Measurements from ENCODE around the gene FAM221B. TPM values are rescaled to one million over a fixed set of nuclear protein-coding genes. Genes with fewer than 3 reads are reported as not detected.

The FAM221B gene
- total and polyA plus RNA-seq, 2 experiments from 2014 or later: 0.47 TPM; not detected in 1

DNA sequence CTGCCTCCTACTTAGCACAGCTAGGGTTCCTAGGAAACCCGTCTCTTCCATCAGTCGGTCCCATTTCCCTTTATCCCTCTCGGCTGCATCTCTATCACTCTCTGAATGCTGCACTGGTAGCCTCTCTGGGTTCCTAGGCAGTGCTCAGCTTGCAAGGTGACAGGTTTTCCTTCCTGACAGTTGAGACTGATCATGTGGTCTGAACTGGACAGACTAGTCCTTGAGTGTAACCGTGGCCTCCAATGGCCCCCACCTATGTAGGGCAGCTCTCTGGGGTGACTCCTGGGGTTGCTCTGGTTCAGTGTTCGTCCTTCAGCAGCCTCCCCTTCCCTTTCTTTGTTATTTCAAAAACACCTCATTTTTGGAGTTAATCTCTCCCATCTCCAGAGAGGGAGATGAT, 4.3 kb upstream of the FAM221B start:
- DNase-seq (ENCODE audit: low spot score) (no peak), ATAC-seq (no peak)
- Histone ChIP-seq H3F3A (replicated peaks; ENCODE audit: low read depth) (0 out of 2 replicates have a peak, but pooled peaks cover 6% of the 10 kb centered on the region), H4K20me1 (replicated peaks; ENCODE audit: insufficient read depth) (no peaks in the 10 kb centered on the region; the same call in 1 of the 2 replicates), H3K79me2 (replicated peaks; ENCODE audit: insufficient read depth) (no peaks in the 10 kb centered on the region), H3K4me2 (no peak overlapping the region), H3K36me3 (ENCODE audit: insufficient read depth) (no peaks in the 10 kb centered on the region), H3K9me2 (ENCODE audit: insufficient read depth) (no peaks in the 10 kb centered on the region), H2AFZ (no peak overlapping the region), H3K4me1 (ENCODE audit: insufficient read depth) (peaks cover 8% of the 10 kb centered on the region; the same call in 1 of the 2 replicates), H3K27ac (ENCODE audit: low read depth) (no peak overlapping the region), H3K4me3 (no peak overlapping the region), H3K27me3 (ENCODE audit: insufficient read depth) (no peaks in the 10 kb centered on the region)
- Mint-ChIP-seq H3K4me1 (peaks cover 29% of the 10 kb centered on the region), H3K9me3 (no peaks in the 10 kb centered on the region; the same call in 2 of the 3 replicates), H3K27ac (no peak overlapping the region), H3K27me3 (ENCODE audit: insufficient read depth, low read depth, poor library complexity) (peaks cover 14% of the 10 kb centered on the region), H3K36me3 (ENCODE audit: low read depth) (no peaks in the 10 kb centered on the region), H3K4me3 (no peak overlapping the region)
- no peak for TF ChIP-seq EZH2phosphoT487 (IDR thresholded peaks at IDR 0.05; ENCODE audit: unreplicated experiment)
- no peak for TF ChIP-seq CREB1 (CRISPR knock-in tag; IDR thresholded peaks at IDR 0.05; ENCODE audit: low read depth)

DNA sequence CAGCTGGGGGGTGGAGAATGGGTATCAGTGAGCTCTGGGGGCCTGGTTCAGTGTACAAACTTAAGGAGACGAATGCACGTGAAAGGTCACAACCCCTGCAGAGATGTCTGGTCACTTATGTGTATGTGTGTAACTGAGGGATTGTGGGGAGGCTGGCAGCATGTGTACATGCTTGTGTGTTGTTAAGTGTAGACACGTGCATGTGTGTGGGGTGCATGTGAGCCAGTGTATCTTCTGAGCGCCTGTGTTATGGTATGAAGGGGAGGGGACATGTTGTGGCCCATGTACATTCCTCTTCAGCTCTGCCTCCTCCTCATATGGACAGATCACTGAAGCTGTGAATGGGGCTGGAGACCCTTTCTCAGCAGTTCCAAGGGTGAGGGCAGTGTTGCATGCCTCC, 2.5 kb upstream of the FAM221B start:
- H3K27me3 ChIP-seq (ENCODE audit: insufficient read depth): no peaks in the 10 kb centered on the region
- no peaks in the 10 kb centered on the region for H3K79me2 ChIP-seq (replicated peaks; ENCODE audit: insufficient read depth)
- H3K27me3 Mint-ChIP-seq (ENCODE audit: insufficient read depth, low read depth, poor library complexity): peaks cover 14% of the 10 kb centered on the region

More for the DNA sequence above, 2.5 kb upstream of the FAM221B start:
- DNase-seq (ENCODE audit: low spot score): no peak
- Histone ChIP-seq H3F3A (replicated peaks; ENCODE audit: low read depth) (0 out of 2 replicates have a peak, but pooled peaks cover 6% of the 10 kb centered on the region), H4K20me1 (replicated peaks; ENCODE audit: insufficient read depth) (no peaks in the 10 kb centered on the region; the same call in 1 of the 2 replicates), H3K27ac (ENCODE audit: low read depth) (no peak overlapping the region), H3K9me2 (ENCODE audit: insufficient read depth) (no peaks in the 10 kb centered on the region), H2AFZ (no peak overlapping the region), H3K36me3 (ENCODE audit: insufficient read depth) (no peaks in the 10 kb centered on the region), H3K4me1 (ENCODE audit: insufficient read depth) (peaks cover 8% of the 10 kb centered on the region; the same call in 1 of the 2 replicates), H3K4me2 (no peak overlapping the region), H3K4me3 (no peak overlapping the region)
- H3K4me3 Mint-ChIP-seq: no peak overlapping the region; the same call in 2 of the 3 replicates
- no peak for ATAC-seq
- no peak for TF ChIP-seq STAT1 (IDR thresholded peaks at IDR 0.05; ENCODE audit: unreplicated experiment)
- no peak for TF ChIP-seq ZNF331 (CRISPR knock-in tag; IDR thresholded peaks at IDR 0.05; ENCODE audit: low read depth)
- no peak for TF ChIP-seq ZNF114 (CRISPR knock-in tag; IDR thresholded peaks at IDR 0.05)
- TF ChIP-seq JUNB (IDR thresholded peaks at IDR 0.05; ENCODE audit: unreplicated experiment): no peak
- no peak for TF ChIP-seq EZH2 (IDR thresholded peaks at IDR 0.05; ENCODE audit: low read depth, unreplicated experiment)
- no peak for TF ChIP-seq EZH2phosphoT487 (IDR thresholded peaks at IDR 0.05; ENCODE audit: unreplicated experiment)
- no peak for TF ChIP-seq NANOG (IDR thresholded peaks at IDR 0.05; ENCODE audit: borderline replicate concordance)
- no peak for TF ChIP-seq CREB1 (CRISPR knock-in tag; IDR thresholded peaks at IDR 0.05; ENCODE audit: low read depth)
- TF ChIP-seq CTCF (conservative IDR thresholded peaks at IDR 0.05; ENCODE audit: low read depth in 2 of 2): no peak
- no peaks in the 10 kb centered on the region for H3K36me3 Mint-ChIP-seq (ENCODE audit: low read depth)
- peaks cover 34% of the 10 kb centered on the region for H3K4me1 Mint-ChIP-seq
- no peaks in the 10 kb centered on the region; the same call in 2 of the 3 replicates for H3K9me3 Mint-ChIP-seq
- H3K27ac Mint-ChIP-seq: no peak overlapping the region

Data from GM23338 (cell line).